ENCODE measurements around the gene MTA3. TPM values are rescaled to one million over a fixed set of nuclear protein-coding genes. Genes with fewer than 3 reads are reported as not detected.

MTA3 gene
- total and polyA plus RNA-seq, 9 of the 15 experiments (the other 6 are each of a cell fraction or from before 2014, with no cell fraction given), result 12.4 to 39.6 (median 23.5) TPM

GRCh38 chr2:42791606-42792005 lies 223.2 kb downstream of the MTA3 start (continued):
- TF ChIP-seq ZBTB11 (CRISPR knock-in tag; IDR thresholded peaks at IDR 0.05) (no peak), CTCFL (IDR thresholded peaks at IDR 0.05; ENCODE audit: borderline replicate concordance, insufficient read depth, low read depth, low read length, poor library complexity, severe bottlenecking) (no peak)

GRCh38 chr2:42792087-42792582 lies 223.7 kb downstream of the MTA3 start:
- no peaks in the 10 kb centered on the region for H3K9me1 ChIP-seq (ENCODE audit: control insufficient read depth, insufficient read depth, low read length)
- DNase-seq (ENCODE audit: extremely low read depth in 1 of 4, low spot score in 3 of 4) (no peak), ATAC-seq (no peak), FAIRE-seq (no peak)
- TF ChIP-seq SPI1 (IDR thresholded peaks at IDR 0.05; ENCODE audit: borderline replicate concordance, low read depth, low read length) (peak; percentile 31; the same call in 1 of the 2 replicates), PRMT5 (CRISPR knock-in tag; IDR thresholded peaks at IDR 0.05) (no peak)
- peaks cover 2 to 35% of the 10 kb centered on the region in 2 experiments; a peak in 4 of 5 replicates for H3K27me3 ChIP-seq (ENCODE audit: control insufficient read depth in 2 of 2, insufficient read depth in 2 of 2, low read length in 2 of 2)
- no peak overlapping the region for H3K4me2 ChIP-seq (ENCODE audit: insufficient read depth, low read length)
- 19% methylated on average over 3 of the region's 18 CpGs for WGBS (ENCODE audit: insufficient coverage, low coverage, missing lambda C conversion rate)
- ChIA-PET POLR2A (interaction anchor here (0.9 to 1.1 kb wide), 2 partner anchors 9 to 17 kb away, joined by 3 read pairs; no protein-coding TSS in a partner anchor), CTCF (ENCODE audit: low intra/inter-chr PET ratio) (no interaction called here)
- BruUV-seq (replicated peaks), result no TSS peak
- intact Hi-C loops (cut with micrococcal nuclease), result no loop called here
- H3K9me3 ChIP-seq (replicated peaks; ENCODE audit: control insufficient read depth, insufficient read depth, low read depth, low read length), result no peaks in the 10 kb centered on the region
- in situ Hi-C loops (cut with MboI), result loop anchor here (25.0 kb wide), 1 partner anchor 280 kb away; no protein-coding TSS in a partner anchor
- H3K9ac ChIP-seq (ENCODE audit: insufficient read depth in 1 of 2, low read depth in 2 of 2, low read length in 2 of 2), result no peak overlapping the region
- H3K79me2 ChIP-seq (ENCODE audit: control insufficient read depth, insufficient read depth, low read length), result no peaks in the 10 kb centered on the region
- H4K20me1 ChIP-seq (replicated peaks; ENCODE audit: control insufficient read depth, insufficient read depth, low read length), result no peaks in the 10 kb centered on the region; the same call in 1 of the 2 replicates
- peaks cover 0 to 11% of the 10 kb centered on the region in 2 experiments; a peak in 1 of 5 replicates for H3K4me1 ChIP-seq (replicated peaks in 1 of 2; ENCODE audit: control insufficient read depth in 2 of 2, insufficient read depth in 2 of 2, low read length in 2 of 2)
- H3K4me3 ChIP-seq, result no peak overlapping the region
- no peak overlapping the region for H3K27ac ChIP-seq (ENCODE audit: extremely low read depth, low read depth, low read length)
- no peaks in the 10 kb centered on the region for H3K36me3 ChIP-seq (ENCODE audit: control insufficient read depth, insufficient read depth, low read length)
- H2AFZ ChIP-seq (ENCODE audit: low read depth, low read length), result no peak overlapping the region

All from K562 (cell line).